Non-pigmented ciliary epithelial cell (primary cell): ENCODE data around the gene CIB1.
A peak's percentile ranks its signal among the peaks of the same experiment; 100 is the strongest.

Experiments
- DNase-seq: peaks from one replicate; pipeline ENCODE4 v3.0.0-alpha.2; 2010; ENCODE audit warnings: low read depth

Gene CIB1

DNA sequence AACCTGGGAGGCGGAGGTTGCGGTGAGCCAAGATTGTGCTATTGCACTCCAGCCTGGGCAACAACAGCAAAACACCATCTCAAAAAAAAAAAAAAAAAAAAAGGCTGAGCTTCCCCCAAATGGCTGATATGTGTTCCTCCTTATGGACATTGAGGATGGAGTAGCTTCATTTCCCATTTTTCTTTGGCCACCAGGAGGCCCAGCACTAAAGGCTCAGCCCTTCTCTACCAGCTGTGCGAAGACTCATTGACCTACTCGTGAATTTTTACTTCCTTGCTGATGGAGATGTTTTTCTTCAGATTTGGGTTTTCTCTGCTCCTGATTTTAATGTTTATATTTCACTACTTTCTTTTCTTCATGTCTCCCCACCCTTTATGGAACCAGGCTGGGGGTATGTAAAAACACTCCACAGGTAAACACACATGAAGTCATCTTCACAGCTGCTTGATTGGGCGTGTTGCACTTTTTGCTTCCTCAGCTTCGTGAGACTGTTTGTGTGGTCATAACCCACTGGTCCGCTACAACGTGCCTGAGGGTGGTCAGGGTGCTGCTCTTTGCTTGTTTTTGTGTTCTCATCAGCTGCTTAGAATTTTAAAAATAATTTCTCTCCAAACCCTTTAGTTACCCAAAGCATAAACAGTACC is 19.1 kb downstream of the CIB1 start:
- no peak for DNase-seq

GRCh38 chr15:90213818-90214204 is 19.9 kb downstream of the CIB1 start:
- no peak for DNase-seq

GRCh38 chr15:90213122-90213817 is 20.5 kb downstream of the CIB1 start:
- DNase-seq = no peak

- DNase-seq = no peak
Observed at GRCh38 chr15:90212221-90213098, 21.3 kb downstream of the CIB1 start.

GRCh38 chr15:90211440-90212143 is 22.1 kb downstream of the CIB1 start:
- DNase-seq = peak; percentile 23

- no peak for DNase-seq
Observed at GRCh38 chr15:90211009-90211408, 22.7 kb downstream of the CIB1 start.

DNA sequence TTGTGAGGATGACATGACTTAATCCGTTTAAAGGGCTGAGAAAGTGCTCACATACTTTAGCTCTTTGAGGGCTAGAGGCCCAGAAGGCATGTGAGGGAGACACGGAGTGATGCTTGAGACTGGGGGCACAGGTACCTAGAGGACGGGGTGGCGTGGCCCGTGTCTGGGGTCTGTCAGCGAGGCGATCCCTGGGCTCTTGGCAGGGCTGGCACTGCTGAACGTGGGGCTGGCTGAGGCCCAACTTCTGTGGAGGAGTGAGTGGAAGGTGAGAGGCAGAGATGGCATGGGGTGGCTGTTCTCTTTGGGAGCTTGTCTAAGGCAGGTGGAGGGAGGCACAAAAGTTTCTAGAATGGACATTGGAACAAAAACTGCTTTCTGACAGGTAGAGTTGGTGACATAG is 23.1 kb downstream of the CIB1 start:
- DNase-seq = no peak

DNA sequence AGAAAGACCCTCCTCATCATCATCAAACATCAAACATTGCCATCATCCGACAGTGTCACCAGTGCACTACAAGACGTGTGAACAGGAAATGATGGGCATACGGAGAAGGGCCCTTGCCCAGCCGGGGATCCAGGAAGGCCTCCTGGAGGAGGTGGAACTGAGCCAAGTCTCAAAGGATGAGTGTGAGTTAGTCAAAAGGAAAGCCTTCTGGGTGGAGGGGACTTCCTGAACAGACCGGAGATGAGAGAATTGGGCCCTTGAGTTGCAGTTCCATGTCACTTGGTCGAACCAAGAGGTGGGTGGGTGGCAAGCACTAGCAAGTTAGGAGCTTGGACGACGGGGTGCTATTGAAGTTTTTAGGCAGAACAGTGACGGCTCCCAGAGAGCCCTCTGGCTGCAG is 24.1 kb downstream of the CIB1 start:
- DNase-seq = no peak

- DNase-seq = no peak
Observed at GRCh38 chr15:90208356-90208755, 25.4 kb downstream of the CIB1 start.

DNA sequence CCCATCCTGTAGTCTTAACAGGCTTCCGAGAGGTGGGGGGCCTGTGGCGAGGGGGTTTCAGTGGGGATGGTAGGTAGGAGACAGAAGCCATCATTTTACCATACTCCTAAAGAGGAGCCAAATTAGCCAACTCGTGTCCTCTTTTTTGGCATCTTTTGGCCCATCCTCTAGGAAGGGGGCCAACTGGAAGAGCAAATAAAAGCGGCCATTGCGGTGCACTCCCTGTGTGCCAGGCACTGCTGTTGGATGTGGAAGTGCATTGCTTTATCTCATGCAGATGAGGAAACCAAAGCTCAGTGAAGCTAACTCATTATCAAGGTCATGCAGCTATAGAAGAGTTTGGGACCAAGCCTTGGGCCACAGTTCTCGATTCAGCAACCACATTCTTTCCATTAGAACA is 26.5 kb downstream of the CIB1 start:
- DNase-seq = no peak

DNA sequence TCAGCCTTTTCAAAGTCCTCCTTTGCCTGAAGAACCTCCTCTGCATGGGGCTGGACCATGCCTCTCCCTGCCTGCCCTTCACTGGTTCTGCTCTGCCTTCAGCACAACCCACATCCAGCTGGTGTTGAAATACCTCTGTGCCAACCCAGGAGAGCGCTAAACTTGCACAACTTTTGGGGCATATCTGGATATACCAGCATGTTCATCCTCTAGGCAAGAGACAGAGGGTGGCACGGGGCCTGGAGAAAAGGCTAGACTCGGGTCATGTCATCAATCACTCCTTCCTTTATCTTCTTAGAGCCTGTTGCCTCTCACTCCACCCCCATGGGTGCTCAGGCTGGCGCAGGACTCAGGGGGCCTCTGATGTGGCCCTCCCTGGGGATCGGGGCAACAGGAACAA is 27.9 kb downstream of the CIB1 start:
- DNase-seq = no peak

DNA sequence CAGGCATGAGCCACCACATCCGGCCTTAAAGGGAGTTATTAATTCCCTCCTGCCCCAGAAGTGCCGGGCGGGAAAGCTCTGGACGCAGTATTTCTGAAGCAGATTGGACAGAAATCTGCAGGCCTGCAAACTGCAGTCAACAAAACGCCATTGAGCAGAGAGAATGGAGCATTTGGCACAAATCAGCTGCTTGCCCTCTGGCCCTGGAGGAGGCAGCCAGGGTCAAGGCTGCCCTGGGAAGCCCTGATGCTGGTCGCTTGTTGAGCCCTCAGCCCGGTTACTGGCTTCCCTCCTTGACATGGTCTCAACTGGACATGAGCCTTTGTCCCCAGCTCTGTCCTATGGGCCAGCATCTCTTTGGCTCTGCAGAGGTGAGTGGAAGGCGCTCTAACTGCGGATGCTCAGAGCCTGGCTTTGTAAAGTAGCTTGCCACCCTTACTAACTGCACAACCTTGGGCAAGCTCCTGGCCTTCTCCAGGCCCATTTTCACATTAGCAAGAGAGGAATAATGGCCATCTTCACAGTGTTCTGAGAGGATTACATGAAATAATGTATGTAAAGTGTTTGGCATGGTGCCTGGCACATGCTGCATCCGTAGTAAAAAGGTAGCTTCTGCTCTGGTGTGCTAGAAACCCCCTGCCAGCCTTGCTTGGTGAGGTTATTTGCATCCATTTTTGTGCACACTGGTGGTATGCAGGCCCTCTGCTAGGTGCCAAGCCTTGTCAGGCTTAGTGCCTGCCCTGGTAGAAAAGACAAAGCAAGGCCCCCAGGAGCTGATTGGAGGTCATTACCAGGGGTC is 28.5 kb downstream of the CIB1 start:
- no peak for DNase-seq

DNA sequence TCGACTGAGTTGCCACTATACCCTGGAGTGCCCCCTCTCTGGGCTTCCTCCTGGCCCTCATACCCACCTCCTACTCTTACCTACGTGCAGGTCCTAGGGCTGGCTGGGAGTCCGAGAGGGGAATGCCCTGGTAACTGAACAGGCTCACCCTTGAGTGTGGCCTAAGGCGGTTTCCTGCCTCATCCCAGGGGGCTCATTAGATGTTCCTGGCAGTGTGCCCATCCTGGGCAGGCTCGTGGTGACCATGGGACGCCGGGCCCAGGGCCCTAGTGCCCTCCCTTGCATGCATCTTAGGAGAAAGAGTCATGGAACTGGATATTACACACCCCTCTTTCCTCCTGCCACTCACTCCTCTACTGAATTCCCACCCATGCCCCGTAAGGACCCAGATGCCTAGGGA is 29.8 kb downstream of the CIB1 start:
- DNase-seq = no peak

GRCh38 chr15:90203473-90203872 is 30.3 kb downstream of the CIB1 start:
- DNase-seq = no peak

DNA sequence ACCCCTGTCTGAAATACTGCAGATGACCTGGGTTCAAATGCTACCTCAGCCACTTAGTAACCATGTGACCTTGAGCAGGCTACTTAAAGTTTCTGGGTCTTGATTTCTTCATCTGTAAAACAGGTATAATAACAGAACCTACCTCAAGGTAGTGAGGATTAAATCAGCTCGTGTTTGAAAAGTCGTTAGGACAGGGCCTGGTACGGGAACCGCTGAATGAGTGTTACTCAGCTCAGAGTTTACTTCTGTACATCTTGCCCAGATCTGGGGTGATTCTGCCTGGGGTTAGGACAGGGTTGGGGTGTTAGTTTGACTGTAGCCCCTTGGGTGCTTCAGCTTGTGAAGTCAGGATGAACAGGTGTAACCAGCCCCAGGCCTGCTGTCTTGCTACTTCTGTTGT is 30.8 kb downstream of the CIB1 start:
- DNase-seq = no peak

- no peak for DNase-seq
Observed at GRCh38 chr15:90201944-90202375, 31.8 kb downstream of the CIB1 start.

DNA sequence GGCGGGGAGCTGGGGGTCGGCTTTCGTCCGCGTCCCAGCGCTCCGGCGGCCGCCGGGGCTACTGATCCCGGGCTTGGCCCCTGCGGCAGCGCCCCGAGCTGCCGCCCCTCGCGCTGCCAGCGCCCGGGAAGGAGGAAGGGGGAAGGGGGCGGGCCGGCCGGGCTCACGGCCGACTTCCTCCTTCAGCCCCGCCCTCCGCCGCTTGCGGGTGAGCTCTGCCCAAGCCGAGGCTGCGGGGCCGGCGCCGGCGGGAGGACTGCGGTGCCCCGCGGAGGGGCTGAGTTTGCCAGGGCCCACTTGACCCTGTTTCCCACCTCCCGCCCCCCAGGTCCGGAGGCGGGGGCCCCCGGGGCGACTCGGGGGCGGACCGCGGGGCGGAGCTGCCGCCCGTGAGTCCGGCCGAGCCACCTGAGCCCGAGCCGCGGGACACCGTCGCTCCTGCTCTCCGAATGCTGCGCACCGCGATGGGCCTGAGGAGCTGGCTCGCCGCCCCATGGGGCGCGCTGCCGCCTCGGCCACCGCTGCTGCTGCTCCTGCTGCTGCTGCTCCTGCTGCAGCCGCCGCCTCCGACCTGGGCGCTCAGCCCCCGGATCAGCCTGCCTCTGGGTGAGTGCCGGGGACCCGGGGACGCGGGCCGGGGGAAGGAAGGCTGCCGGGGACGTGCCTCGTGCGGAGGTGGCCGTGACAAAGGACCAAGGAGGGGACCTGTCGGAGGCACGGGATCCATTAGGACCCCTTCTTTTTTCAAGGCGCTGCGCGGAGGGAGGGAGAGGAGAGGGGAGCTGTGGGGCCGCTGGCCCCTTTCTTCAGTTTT is 32.4 kb downstream of the CIB1 start, which contains the start of gene SEMA4B:
SEMA4B (plus strand) TSS at position 201 of the 814 bp plus-strand sequence; CDS start at position 450, 249 bp downstream.
- no peak for DNase-seq

GRCh38 chr15:90200534-90201129 is 33.1 kb downstream of the CIB1 start:
- no peak for DNase-seq

GRCh38 chr15:90194655-90195054 is 39.1 kb downstream of the CIB1 start:
- no peak for DNase-seq
